MM.1S (cell line): ENCODE results near the gene THSD7B.

Experiments
- DNase-seq: peaks from one replicate; pipeline ENCODE4 v3.0.0-alpha.2; 2015
- H2AFZ ChIP-seq: fragments of 300-600 bp; sonication (generic); 2 replicates; pipeline ENCODE4 v1.6.0; 2016; ENCODE audit warnings: antibody characterized with exemption, low read length
- H3F3A ChIP-seq: fragments of 300-600 bp; sonication (generic); 2 replicates; pipeline ENCODE4 v1.6.1; 2016; ENCODE audit warnings: mild to moderate bottlenecking, antibody characterized with exemption, low read length, moderate library complexity, mixed read lengths; ENCODE audit not compliant: insufficient read depth
- H3K27ac ChIP-seq: fragments of 300-600 bp; sonication (generic); 2 replicates; pipeline ENCODE4 v1.5.1; 2016; ENCODE audit warnings: mild to moderate bottlenecking, low read length
- H3K27me3 ChIP-seq: fragments of 300-600 bp; sonication (generic); replicated peaks from 2 replicates; pipeline ENCODE4 v1.6.0; 2016; ENCODE audit warnings: low read length; ENCODE audit not compliant: insufficient read depth
- H3K36me3 ChIP-seq: fragments of 300-600 bp; sonication (generic); replicated peaks from 2 replicates; pipeline ENCODE4 v1.6.1; 2016; ENCODE audit warnings: mild to moderate bottlenecking, low read length, mixed read lengths; ENCODE audit not compliant: insufficient read depth
- H3K4me1 ChIP-seq: fragments of 300-600 bp; sonication (generic); 2 replicates; pipeline ENCODE4 v1.6.1; 2016; ENCODE audit warnings: low read length, mixed read lengths
- H3K4me2 ChIP-seq: fragments of 300-600 bp; sonication (generic); 2 replicates; pipeline ENCODE4 v1.6.0; 2016; ENCODE audit warnings: low read depth, low read length
- H3K4me3 ChIP-seq: fragments of 300-600 bp; sonication (generic); 2 replicates; pipeline ENCODE4 v1.5.1; 2016; ENCODE audit warnings: low read length, mixed read lengths
- H3K79me2 ChIP-seq: fragments of 300-600 bp; sonication (generic); 2 replicates; pipeline ENCODE4 v1.6.1; 2016; ENCODE audit warnings: mixed run types, low read length, mixed read lengths
- H3K9ac ChIP-seq: fragments of 300-600 bp; sonication (generic); 2 replicates; pipeline ENCODE4 v1.6.1; 2016; ENCODE audit warnings: low read length, mixed read lengths
- H3K9me2 ChIP-seq: fragments of 300-600 bp; sonication (generic); replicated peaks from 2 replicates; pipeline ENCODE4 v1.6.1; 2016; ENCODE audit warnings: mild to moderate bottlenecking, low read length, mixed read lengths; ENCODE audit not compliant: insufficient read depth
- H3K9me3 ChIP-seq: fragments of 300-600 bp; sonication (generic); replicated peaks from 2 replicates; pipeline ENCODE4 v1.6.1; 2016; ENCODE audit warnings: mild to moderate bottlenecking, low read length, mixed read lengths; ENCODE audit not compliant: insufficient read depth
- H4K20me1 ChIP-seq: fragments of 300-600 bp; sonication (generic); 2 replicates; pipeline ENCODE4 v1.6.1; 2016; ENCODE audit warnings: mild to moderate bottlenecking, low read length, moderate library complexity, mixed read lengths; ENCODE audit not compliant: insufficient read depth
- EZH2 ChIP-seq: fragments of 300-600 bp; sonication (generic); optimal IDR thresholded peaks from 2 replicates; pipeline ENCODE3; 2017; ENCODE audit warnings: low read depth, mild to moderate bottlenecking, antibody characterized with exemption, low read length, mixed read lengths
- EZH2phosphoT487 ChIP-seq: fragments of 300-600 bp; sonication (generic); IDR thresholded peaks from 2 replicates; pipeline ENCODE4 v1.6.1; 2018; ENCODE audit warnings: antibody characterized with exemption, low read length
- TF ChIP-seq, protein P1 (sequence below): fragments of 300-600 bp; sonication (generic); IDR thresholded peaks from 2 replicates; pipeline ENCODE4 v1.5.1; 2016; ENCODE audit warnings: antibody characterized with exemption, low read length, mixed read lengths

THSD7B gene

DNA sequence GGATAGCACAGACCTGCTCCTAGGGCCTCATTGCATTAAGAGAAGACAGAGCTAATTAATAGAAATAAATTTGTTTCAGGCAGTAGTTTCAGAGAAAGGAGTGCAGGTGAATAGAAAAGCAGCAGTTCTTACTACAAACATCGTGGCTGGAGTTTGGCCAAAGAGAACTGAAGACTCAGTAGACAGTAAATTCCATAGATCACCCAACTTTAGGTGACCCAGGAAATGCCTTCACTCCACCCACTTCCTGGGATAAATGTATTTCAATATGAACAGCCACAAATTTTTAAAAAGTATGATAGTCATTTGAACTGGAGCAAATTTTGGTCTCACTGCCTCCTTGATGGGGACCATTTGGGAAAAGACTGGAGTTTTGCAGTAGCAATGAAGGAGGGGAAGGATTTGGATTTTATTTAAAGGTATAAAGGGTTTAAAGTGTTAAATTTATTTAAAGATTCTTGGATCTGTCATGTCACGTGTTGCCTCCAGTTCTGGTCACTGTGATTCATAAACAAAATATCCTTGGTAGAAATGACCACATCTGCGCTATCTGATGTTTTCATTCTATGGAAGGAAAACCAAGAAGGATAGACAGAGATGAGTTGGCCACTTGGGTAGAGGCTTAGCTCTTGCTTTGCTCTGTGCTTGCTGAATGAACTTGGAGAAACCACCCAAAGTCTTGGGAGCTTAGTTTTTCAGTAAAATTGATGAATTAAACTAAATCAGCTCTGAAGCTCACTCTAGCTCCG lies 390.2 kb downstream of the THSD7B start:
- no peaks in the 10 kb centered on the region; the same call in 1 of the 2 replicates for H3K9me2 ChIP-seq
- H3F3A ChIP-seq = no peaks in the 10 kb centered on the region
- H3K4me2 ChIP-seq = no peak overlapping the region
- no peaks in the 10 kb centered on the region for H4K20me1 ChIP-seq
- H3K27ac ChIP-seq = no peak overlapping the region
- no peaks in the 10 kb centered on the region for H3K27me3 ChIP-seq
- H3K79me2 ChIP-seq = no peaks in the 10 kb centered on the region
- no peaks in the 10 kb centered on the region for H3K9me3 ChIP-seq
- H3K36me3 ChIP-seq = no peaks in the 10 kb centered on the region
- H3K4me3 ChIP-seq = no peak overlapping the region
- no peak overlapping the region for H2AFZ ChIP-seq
- DNase-seq = no peak
- TF ChIP-seq EZH2 (no peak), EZH2phosphoT487 (no peak)
- TF ChIP-seq, protein P1, sequence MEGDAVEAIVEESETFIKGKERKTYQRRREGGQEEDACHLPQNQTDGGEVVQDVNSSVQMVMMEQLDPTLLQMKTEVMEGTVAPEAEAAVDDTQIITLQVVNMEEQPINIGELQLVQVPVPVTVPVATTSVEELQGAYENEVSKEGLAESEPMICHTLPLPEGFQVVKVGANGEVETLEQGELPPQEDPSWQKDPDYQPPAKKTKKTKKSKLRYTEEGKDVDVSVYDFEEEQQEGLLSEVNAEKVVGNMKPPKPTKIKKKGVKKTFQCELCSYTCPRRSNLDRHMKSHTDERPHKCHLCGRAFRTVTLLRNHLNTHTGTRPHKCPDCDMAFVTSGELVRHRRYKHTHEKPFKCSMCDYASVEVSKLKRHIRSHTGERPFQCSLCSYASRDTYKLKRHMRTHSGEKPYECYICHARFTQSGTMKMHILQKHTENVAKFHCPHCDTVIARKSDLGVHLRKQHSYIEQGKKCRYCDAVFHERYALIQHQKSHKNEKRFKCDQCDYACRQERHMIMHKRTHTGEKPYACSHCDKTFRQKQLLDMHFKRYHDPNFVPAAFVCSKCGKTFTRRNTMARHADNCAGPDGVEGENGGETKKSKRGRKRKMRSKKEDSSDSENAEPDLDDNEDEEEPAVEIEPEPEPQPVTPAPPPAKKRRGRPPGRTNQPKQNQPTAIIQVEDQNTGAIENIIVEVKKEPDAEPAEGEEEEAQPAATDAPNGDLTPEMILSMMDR = no peak
- H3K4me1 ChIP-seq = no peaks in the 10 kb centered on the region
- H3K9ac ChIP-seq = no peak overlapping the region

DNA sequence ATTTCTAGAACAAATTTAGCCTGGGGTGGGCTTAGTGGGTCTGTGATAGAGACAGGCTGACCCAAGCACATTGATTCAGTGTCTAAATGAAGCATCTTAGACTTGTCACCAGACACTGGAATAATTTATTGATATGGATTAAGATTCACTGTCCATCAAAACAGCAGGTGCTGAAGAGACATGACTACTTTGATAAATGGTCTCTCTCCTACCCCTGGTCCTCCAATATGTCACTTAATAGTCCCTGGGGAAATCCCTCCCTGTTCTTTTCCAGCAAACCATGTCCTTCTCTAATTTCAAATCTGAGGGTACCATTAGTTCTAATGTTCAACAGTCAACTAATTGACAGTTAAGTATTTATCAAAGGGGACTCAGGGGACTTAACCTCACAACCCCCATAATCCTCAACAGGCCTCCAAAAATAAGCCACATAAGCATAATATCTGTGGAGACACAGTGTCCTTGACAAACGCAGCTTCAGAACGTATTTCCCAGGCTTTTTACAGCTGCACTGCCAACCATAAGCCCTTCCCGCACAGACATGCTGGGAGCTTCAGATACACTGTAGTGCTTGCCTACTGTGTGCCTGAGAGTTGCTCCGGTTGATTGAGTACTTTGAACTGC lies 391.0 kb downstream of the THSD7B start:
- H3K9ac ChIP-seq = no peak overlapping the region
- no peak overlapping the region for H3K4me2 ChIP-seq
- H3K9me3 ChIP-seq = no peaks in the 10 kb centered on the region
- H3F3A ChIP-seq = no peaks in the 10 kb centered on the region
- no peak for DNase-seq
- no peak overlapping the region for H3K4me3 ChIP-seq
- H3K27me3 ChIP-seq = no peaks in the 10 kb centered on the region
- no peak overlapping the region for H3K27ac ChIP-seq
- H3K4me1 ChIP-seq = no peaks in the 10 kb centered on the region
- H4K20me1 ChIP-seq = no peaks in the 10 kb centered on the region
- no peaks in the 10 kb centered on the region for H3K36me3 ChIP-seq
- no peak overlapping the region for H2AFZ ChIP-seq
- no peaks in the 10 kb centered on the region for H3K79me2 ChIP-seq
- H3K9me2 ChIP-seq = no peaks in the 10 kb centered on the region; the same call in 1 of the 2 replicates
- TF ChIP-seq, protein P1 = no peak
- TF ChIP-seq EZH2phosphoT487 (no peak), EZH2 (no peak)

DNA sequence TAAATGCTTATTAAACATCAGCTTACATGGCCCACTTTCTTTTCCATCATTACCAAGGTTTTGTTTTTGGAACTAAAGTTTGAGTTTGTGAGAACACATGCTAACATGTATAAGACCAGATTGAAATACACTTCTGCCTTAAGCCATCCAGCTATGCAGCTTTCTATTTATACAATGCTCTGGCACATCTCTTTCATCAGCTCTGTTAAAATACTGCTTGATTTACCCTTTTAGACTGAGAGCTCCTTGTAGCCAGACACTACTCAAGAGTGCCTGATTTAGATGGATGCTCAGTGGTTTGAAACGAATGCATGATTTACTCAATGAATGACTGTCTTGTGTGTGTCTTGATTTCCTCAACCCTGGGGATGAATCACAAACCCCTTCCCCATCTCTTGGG lies 392.5 kb downstream of the THSD7B start:
- Histone ChIP-seq H3K4me2 (no peak overlapping the region), H3K9me2 (no peaks in the 10 kb centered on the region; the same call in 1 of the 2 replicates), H3F3A (no peaks in the 10 kb centered on the region), H3K9ac (no peak overlapping the region), H3K4me3 (no peak overlapping the region), H3K27me3 (no peaks in the 10 kb centered on the region), H2AFZ (no peak overlapping the region), H3K27ac (no peak overlapping the region), H3K79me2 (no peaks in the 10 kb centered on the region), H3K4me1 (no peaks in the 10 kb centered on the region), H3K9me3 (no peaks in the 10 kb centered on the region), H4K20me1 (no peaks in the 10 kb centered on the region), H3K36me3 (no peaks in the 10 kb centered on the region)
- DNase-seq = no peak
- TF ChIP-seq, protein P1 = no peak
- no peak for TF ChIP-seq EZH2phosphoT487
- TF ChIP-seq EZH2 = no peak
